HL-60 (cell line): ENCODE results near the gene GFI1B.

ENCODE experiments used
- CTCF ChIP-seq: IDR thresholded peaks from one replicate; pipeline ENCODE4 v1.5.1; 2011; ENCODE audit warnings: low read length, control low read depth, inconsistent platforms; ENCODE audit not compliant: insufficient read depth
- GABPA ChIP-seq: IDR thresholded peaks from 2 replicates; pipeline ENCODE4 v1.6.1; 2012; ENCODE audit warnings: low read depth

GRCh38 chr9:132961002-132961401, 17.5 kb upstream of the GFI1B start:
- no peak for TF ChIP-seq CTCF
- no peak for TF ChIP-seq GABPA
